Erythroblast (primary cell): ENCODE data around the gene PARD3.

Experiments used
- DNase-seq, 2 experiments: peaks; one replicate each; lab custom pipeline; 2025; lab: John Stamatoyannopoulos, UW
- GATA1 ChIP-seq: IDR thresholded peaks from 2 replicates; pipeline ENCODE4 v1.6.1; 2011; ENCODE audit warnings: low read depth, mild to moderate bottlenecking, control low read depth, low read length, moderate library complexity
- POLR2A ChIP-seq: IDR thresholded peaks from 2 replicates; pipeline ENCODE4 v1.6.1; 2011; ENCODE audit warnings: mild to moderate bottlenecking, low read length

Gene PARD3

DNA sequence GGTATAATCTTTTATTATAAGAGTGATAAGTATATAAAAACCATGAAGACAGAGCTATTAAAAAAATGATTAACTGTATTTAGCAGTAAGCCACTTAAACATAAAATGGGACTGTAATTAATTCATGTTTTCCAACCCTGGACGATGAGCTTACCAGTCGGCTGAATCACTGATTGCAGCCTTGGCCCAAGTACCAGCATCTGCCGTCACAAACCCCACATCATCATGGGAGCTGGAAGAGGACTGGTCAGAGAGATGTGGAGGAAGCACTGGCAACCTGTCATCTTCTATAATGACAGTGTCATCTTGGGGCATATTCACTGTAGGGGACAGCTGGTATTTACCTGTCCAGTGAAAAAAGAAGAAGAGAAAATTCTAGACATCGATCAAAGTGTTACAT is 473.6 kb downstream of the PARD3 start:
- no peak for DNase-seq
- TF ChIP-seq POLR2A: no peak
- TF ChIP-seq GATA1: no peak

DNA sequence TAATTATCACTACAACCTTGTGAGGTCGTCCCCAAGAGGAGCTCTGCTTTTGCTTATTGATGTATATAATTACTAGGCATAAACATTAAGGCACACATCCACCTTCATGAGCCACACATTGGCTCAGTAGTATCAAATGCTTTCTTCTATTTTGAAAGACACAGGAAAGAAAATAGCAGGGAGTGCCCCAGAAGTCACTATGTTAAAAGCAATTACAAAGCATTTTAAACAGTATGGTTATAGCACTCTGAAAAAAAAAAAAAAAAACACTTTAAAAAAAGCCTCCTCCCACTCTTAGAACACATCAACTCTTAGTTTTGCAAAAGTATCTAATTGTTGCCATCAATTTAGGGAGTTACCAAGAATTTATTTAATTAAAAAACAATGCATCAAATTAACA is 474.2 kb downstream of the PARD3 start:
- TF ChIP-seq GATA1 (no peak), POLR2A (no peak)
- DNase-seq: no peak

DNA sequence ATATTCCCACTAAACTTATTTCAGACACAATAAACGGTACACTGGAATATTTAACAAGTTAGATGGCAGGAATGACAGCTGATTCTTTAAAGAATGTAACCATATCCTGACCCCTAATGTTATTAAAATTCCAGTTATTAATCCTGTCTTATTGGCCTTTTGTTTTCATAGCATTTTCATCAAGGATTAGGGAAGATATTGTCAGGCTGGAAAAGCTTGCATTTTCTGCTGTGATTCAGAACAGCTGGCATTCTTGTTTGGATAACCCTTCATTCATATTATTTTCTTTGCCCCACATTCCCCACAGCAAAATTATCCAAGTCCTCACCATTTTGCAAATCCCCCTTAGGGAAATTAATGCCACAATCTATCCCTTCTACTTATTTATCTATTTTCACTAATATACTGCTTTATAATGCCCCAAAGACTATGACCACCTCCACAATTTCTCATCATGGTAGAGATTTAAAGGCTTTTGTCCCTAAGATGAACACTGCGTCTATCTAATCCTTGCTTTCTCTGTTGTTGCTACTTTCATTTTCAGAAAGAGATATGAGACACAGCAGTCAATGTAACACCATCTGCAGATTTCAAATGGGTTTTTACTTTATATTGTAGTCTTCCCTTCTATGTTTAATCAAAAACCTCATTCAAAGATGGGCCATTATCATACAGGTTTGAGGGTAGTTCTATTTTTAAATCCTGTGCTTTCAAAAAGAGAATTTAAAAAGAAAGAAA is 475.1 kb downstream of the PARD3 start:
- TF ChIP-seq POLR2A (no peak), GATA1 (no peak)
- no peak for DNase-seq

DNA sequence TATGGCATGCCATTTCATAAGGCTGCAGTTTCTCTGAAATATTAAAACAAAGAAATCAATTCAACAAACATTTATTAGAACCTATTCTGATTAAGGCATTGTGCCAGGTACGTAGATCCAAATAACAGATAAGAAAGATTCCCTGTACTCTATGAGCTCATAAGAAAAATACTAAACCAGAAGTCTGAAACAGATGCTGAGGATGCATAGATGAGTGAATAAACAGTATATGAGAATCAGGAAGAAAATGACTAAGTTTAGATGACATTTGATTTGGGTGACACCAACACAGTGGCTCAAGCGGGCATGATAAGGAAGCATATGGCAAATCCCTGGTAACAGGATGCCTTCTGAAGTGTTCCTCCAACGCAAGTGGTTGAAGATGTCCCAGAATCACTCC is 477.2 kb downstream of the PARD3 start:
- DNase-seq: no peak
- TF ChIP-seq POLR2A (no peak), GATA1 (no peak)

DNA sequence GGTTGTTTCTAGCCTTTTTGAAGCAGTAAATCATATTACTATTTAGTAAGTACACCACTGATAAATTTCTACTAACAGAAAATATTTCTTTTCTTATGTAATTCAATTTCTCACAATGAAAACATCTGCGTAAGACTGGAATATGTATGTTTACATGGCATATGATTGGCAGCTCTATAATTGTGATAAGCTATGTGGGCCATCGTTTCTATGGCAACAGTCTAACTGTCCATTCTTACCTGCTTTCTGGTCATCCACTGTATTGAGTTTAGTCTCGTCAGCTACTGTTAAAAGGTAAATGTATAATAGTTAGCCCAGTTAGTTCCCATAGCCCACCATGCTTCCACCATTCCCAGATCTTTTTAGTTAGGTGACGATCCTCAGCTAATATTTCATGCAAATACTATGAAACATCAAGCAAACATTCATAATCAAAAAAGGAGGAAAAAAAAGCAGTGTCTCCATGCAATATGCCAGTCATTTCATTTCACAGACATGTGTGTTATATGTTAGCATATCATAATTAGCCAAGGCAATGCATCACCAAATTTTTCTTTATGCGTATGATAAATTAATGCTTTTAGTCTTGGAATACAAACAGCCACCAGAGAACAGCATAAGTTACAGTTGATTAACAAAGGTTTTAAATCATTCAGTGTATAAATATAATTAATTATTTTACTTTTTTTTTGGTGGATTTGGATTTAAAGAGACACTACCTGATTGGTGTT is 479.0 kb downstream of the PARD3 start:
- no peak for DNase-seq
- TF ChIP-seq GATA1 (no peak), POLR2A (no peak)

DNA sequence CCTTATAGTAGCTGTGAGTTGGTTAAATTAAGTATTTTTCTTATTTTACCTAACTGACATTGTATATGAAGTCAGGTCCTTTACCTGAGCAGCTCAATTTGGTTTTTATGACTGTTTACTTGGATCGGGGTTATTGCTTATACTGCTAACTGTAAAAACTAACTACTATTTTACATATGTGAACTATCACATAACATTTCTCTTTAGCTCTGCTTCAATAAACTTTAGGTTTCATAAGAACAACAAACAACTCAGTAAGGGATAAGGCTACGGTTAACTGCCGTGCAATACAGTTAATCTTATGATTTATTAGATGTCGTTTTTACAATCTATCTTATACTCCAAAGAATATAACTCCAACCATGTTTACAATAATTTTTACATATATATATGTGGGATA is 480.2 kb downstream of the PARD3 start:
- DNase-seq: no peak
- TF ChIP-seq POLR2A (no peak), GATA1 (no peak)

DNA sequence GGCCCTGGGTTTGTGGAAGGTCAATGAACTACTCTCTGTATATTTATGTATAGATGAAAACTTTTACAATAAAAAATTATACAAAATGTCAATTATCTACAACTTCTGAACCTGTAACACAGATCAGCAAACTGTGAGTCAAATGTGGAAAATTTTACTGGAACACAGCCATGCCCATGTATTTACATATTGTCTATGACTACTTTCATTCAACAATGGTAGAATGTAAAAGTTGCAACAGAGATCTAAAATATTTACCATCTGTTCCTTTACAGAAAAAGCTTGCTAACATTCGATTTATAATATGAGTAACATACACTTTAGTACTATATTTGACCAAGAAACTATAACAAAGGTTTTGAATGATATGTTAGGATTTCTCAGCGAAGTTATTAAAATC is 481.6 kb downstream of the PARD3 start:
- DNase-seq: no peak
- TF ChIP-seq GATA1: no peak
- TF ChIP-seq POLR2A: no peak

DNA sequence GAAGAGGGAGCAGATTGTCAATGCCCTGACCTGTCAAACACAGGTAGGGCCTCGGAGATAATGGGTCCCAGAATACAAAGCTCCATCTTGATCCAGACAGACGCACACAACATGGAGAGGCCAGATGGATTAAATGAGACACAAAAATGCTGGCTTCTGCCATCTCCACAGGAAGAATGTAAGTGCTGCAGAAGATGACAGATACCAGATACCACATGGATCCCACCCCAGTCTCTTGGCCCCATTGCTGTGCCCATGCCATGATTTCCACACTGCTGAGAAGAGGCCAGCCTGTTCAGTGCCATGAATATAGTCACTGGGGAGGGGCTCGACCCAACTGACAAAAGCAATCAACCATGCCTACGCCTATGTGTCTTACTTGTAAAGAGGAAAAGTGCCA is 487.9 kb downstream of the PARD3 start:
- TF ChIP-seq GATA1 (no peak), POLR2A (no peak)

DNA sequence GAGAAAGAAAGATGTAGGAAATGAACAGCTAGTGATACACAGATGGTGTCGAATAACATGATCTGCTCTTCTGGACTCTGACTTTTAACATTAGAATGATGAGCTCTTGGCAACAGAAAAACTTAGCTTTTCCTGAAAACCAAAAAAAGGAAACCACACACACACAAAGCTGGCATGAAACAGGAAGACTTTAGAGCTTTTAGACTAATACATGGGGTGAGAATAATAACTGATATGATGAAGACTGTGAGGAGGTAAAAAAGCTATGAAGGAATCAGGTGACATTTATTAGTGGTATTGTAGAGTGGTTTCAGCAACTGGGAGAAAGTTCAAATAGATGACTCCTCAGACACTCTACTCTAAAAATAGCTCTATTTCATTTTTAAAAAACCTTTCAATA is 491.9 kb downstream of the PARD3 start:
- DNase-seq: no peak

More for the DNA sequence above, 487.9 kb downstream of the PARD3 start:
- DNase-seq: no peak

DNA sequence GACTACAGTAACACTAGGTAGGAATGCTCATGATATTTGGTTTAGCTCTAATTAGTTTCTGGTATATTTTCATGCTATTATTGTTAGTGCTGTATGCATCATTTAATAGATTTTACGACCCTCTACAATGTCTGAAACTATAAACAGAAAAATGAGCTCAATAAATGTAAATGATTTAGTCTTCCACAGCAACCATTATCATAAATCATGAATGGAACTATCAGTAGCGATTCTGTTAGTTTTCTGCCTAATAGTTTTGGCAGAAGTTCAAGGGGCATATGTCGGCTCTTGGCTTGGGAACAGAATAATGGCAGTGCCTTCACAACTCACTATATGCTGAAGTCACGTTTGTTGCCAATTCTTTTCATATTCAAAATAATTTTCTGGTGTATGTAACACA is 494.8 kb downstream of the PARD3 start:
- DNase-seq: no peak
- TF ChIP-seq GATA1 (no peak), POLR2A (no peak)

More for the DNA sequence above, 491.9 kb downstream of the PARD3 start:
- TF ChIP-seq GATA1: no peak
- no peak for TF ChIP-seq POLR2A

DNA sequence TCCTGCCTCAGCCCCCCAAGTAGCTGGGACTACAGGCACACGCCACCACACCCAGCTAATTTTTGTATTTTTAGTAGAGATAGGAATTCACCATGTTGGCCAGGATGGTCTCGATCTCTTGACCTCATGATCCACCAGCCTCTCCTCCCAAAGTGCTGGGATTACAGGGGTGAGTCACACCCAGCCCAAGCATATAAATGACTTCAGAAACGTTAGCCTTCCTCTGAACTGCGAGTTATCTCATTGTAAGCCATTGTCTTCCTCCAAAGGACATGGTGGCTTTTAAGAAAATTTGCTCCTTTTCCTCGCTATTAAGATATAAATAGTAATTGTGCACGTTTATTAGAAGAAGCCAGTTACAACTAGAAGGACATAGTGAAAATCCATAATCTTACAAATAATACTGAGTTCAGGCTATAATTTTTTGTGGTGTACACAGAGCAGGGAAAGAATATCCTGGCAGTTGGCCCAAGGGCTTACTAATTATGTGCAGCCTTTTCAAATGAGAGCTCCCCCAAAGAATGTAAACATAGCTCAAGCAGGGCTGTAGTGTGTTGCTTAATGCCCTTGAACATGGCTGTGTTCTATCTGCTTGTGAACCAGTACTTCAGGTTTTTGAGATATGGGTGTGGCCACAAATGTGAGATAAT is 495.8 kb downstream of the PARD3 start:
- TF ChIP-seq GATA1: no peak
- no peak for TF ChIP-seq POLR2A
- peak; percentile 6 to 48 for DNase-seq

DNA sequence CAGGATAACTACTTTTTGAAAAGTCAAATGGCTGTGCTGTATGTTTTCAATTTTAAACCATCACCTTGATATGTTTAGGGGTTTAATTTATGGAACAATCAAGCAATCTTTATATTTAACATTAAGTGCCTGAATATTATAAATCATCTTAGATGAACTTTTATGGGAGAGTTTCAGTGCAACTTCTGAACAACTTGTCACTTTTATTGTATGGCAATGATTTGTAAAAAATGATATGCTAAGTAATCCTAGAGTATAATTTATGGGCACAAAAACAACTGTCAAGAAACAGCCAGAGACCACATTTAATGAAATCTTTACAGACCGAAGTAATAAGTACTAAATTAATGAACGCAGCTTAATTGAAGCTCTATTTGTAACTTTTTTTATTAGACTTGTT is 498.9 kb downstream of the PARD3 start:
- TF ChIP-seq GATA1 (no peak), POLR2A (no peak)
- no peak for DNase-seq

DNA sequence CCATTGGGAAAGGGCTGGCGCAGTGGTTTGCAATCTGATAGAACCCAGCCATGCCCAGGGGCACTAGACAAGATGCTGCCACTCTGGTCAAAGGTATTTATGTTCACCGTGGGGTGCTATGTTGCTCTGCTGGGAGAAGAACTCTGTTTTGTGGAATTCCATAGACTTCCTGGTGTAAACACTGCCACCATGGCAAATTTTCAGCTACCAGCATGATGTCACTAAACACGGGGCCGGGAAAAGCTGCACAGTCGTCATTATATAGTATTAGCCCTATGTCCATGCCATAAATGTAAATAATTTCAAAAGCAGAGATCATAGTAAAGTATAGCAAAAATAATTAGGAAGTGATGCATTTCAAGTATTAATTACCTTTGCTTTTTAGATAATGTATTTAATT is 500.6 kb downstream of the PARD3 start:
- no peak for DNase-seq
- TF ChIP-seq GATA1 (no peak), POLR2A (no peak)

DNA sequence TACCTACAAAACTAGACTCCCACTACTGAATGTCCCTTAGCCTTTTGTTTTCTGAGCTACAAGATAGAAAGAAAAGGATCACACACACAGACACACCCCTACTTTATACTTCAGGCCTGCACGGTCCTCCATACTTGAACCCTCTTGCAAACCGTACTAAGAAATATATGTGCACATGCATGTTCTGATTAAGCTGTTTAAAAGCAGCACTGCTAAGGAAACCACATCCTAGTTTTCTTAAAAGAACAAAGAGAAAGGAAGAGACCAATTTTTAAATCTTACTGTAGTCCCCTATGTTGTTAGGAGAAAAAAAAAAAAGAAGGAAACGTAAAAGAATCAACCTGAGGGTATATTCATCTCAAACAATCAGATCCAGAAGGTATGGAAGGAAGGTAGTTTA is 501.2 kb downstream of the PARD3 start:
- TF ChIP-seq GATA1: no peak
- TF ChIP-seq POLR2A: no peak
- no peak for DNase-seq
